NCI-H526 (cell line): ENCODE results near the gene CDK17.

Experiments
- DNase-seq, 2 experiments: peaks; one replicate each; lab custom pipeline; 2025; lab: John Stamatoyannopoulos, UW

The CDK17 gene

DNA sequence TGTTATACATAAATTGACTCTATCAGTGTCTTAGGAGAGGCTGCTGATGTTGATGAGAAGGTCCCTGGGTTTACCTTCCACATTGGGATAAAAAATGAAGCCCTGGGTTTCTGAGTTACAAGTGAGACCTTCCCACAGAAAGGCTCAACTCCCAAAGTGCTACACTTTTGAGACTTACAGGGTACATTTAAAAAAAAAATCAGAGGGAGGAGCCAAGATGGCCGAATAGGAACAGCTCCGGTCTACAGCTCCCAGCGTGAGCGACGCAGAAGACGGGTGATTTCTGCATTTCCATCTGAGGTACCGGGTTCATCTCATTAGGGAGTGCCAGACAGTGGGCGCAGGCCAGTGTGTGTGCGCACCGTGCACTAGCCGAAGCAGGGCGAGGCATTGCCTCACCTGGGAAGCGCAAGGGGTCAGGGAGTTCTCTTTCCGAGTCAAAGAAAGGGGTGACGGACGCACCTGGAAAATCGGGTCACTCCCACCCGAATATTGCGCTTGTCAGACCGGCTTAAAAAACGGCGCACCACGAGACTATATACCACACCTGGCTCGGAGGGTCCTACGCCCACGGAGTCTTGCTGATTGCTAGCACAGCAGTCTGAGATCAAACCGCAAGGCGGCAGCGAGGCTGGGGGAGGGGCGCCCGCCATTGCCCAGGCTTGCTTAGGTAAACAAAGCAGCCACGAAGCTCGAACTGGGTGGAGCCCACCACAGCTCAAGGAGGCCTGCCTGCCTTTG is 84.3 kb downstream of the CDK17 start:
- peak; percentile 28 to 32 for DNase-seq

DNA sequence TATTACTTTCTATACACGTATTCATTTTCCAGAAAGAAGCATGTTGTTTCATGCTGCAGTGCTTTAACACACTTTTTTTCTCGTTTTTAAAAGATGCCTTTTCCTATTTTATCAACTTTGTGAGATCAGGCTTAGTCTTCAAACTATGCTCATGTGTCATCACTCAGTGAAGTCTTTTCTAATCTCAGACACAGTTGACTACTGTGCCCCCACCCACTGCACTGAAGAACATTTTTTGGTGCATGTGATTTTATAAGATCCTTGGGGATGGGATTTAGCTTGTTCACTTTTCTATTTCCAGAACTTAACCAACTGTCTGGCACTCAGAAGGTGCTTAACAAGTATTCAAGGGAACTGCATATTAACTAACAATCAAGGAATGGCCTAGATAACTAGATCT is 85.5 kb downstream of the CDK17 start:
- DNase-seq: no peak

DNA sequence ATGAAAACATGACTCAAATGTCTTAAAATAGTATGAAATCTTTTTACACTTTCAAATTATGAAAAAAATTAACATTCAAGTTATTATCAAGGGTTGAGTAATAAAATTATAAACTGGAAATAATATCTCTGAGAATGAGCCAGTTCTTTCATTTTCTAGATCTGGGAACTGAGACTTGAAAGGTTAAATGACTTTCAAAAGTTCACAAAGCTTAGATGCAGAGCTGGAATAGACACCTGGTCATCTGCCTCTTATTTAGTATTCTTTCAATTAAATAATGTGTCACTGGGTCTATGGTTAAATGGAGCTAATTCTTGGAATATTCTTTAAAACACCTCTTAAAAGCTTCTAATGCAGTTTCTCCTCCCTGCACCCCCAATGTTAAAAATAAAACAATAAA is 86.6 kb downstream of the CDK17 start:
- no peak for DNase-seq

DNA sequence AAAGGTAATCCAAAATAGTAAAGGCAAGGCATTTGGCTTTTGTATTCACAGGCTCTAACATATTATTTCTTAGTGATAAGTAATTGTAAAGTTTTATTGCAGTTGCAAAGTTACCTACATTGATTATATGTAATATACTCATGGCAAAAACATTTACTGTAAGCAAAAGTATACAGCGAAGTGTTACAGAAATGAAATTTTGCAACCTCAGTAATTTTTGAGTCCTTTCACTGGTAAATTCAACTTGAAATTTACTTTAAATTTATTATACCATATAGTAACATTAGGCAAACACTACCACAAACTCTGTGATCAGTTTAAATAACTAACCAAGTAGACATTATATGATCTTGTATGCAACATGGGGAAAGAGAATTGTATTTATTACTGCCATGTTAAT is 89.0 kb downstream of the CDK17 start:
- DNase-seq: no peak

DNA sequence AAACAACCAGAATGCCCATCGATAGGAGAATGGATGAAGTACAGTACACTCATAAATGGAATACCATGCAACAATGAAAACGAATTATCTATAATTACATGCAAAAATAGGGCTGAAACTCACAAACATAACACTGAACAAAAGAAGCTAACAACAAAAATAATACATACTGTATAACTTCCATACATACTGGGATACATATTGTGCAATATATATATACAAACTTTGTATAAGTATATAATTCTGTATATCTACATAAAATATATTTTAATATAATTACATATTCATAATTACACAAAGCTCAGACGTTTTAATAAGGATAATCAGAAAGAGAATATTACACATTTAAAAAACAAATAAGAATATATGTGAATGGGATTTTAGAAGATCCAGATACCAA is 90.2 kb downstream of the CDK17 start:
- no peak for DNase-seq

DNA sequence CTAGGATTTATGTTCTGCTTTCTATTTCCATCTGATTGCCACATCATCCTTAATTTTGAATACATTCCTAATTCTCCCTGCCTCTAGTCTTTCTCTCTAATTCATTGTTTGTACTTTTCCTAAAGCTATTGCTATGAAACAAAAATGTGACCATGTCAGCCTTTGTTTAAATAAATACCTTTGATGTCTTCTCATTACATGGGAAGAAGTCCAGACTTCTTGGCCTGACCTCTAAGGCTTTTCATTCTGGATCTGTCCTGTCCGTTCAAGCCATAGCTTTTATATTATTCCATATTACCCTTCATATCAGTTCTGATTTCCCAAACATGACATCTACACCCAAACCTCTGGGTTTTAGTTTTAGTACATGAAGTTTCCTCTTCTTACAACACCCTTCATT is 91.4 kb downstream of the CDK17 start:
- DNase-seq: no peak

DNA sequence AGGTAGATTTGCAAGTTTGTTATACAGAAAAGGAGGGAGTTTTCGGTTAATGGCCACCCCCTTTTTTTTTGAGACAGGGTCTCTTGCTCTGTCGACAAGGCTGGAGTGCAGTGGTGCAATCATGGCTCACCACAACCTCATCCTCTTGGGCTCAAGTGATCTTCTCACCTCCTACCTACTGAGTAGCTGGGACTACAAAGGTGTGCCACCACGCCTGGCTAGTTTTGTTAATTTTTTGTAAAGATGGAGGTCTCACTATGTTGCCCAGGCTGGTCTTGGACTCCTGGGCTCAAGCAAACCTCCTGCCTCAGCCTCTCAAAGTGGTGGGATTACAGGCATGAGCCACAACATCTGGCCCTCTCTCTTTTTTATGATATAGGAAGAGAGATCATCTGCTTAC is 94.6 kb downstream of the CDK17 start:
- DNase-seq: no peak

DNA sequence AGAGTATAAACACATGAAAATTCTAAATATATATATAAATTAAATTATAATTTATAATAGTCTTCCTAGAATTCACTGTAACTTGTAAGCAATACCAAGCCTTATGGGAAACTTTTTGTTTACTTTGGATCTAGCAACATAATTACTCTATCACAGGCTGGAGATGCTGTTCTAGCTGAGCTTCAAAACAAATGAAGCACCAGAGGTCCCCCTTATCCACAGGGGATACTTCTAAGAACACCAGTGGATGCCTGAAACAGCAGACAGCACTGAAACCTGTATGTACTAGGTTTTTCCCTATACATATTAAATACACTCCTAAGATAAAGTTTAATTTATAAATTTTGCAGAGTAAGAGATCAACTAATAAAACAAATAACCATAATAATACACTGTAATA is 96.6 kb downstream of the CDK17 start:
- DNase-seq: peak in 1 of 2 experiments; percentile 4

DNA sequence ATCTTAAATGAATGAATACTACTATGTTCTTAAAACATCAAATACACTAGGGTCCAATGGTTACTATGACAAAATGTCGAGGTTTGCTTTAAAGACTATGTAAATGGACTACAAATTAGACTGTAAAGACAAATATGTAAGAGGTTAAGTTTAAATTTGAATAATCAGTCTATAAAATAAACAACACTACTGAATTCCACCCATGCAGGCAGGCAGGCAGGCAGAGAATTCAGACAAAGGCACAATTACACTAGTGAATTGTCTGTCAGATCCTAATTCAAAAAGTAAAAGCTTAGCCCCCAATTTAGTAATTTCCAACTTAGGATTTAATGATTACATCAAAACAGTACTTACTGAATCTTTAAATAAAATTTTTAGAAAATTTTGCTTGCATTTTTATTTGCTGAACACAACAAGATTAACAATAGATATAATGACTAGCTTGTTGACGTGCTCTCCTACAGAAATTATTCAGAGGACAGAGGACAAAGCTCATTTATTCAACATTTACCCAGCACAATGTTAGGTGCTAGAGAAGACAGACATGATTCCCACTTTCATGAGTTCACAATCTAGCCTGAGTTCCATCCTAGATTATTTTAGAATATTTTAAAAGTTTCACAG is 97.4 kb downstream of the CDK17 start:
- DNase-seq: peak; percentile 42 to 64

DNA sequence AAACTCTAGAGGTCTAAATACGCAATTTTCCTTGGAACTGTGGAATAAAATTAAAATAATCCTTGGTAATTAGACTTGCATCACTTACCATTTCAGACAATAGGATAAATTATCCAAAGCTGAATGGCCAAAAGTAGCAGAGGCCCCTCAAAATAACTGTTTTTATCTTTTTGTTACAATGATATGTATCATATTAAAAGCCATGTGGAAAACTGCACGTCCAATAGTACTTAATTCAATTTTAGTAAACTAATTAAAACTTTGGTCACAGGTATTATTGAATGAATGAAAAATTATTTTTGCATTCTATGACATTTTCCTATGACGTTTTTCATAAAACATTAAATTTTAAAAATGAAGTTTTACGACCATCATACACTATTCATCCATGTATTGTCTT is 98.5 kb downstream of the CDK17 start:
- DNase-seq: no peak

DNA sequence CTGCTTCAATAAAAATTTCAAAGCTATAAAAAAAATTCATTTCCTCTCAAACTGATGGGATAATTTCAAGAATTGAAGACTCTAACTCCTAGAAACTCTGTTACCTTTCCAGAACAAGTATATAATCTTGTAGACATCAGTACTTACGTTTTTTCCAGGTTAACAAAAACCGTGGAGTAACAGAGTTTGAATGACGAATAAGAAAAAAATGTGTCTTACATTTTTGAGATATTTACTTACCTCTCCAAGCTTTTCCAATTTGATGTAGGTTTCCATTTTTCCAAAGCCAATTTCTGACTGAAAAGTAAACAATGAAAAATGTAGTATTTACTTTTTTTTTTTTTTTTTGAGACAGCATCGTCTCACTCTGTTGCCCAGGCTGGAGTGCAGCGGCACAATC is 100.2 kb downstream of the CDK17 start:
- no peak for DNase-seq

DNA sequence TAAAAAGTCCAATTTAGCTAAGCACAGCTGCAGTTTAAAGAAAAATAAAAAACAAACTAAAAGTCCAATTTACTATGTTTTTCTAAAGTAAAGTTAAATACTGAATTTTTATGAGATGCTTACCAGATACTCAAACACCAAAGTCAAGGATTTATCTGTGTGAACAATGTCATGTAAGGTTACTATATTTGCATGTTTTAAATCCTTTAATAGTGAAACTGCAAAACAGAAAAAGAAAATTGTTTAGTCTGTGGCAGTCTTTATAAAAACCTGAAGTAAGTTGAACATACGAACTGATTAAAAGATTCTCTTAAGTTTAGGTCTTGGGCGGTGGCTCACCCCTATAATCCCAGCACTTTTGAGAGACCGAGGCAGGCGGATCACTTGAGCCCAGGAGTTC is 102.7 kb downstream of the CDK17 start:
- DNase-seq: no peak

DNA sequence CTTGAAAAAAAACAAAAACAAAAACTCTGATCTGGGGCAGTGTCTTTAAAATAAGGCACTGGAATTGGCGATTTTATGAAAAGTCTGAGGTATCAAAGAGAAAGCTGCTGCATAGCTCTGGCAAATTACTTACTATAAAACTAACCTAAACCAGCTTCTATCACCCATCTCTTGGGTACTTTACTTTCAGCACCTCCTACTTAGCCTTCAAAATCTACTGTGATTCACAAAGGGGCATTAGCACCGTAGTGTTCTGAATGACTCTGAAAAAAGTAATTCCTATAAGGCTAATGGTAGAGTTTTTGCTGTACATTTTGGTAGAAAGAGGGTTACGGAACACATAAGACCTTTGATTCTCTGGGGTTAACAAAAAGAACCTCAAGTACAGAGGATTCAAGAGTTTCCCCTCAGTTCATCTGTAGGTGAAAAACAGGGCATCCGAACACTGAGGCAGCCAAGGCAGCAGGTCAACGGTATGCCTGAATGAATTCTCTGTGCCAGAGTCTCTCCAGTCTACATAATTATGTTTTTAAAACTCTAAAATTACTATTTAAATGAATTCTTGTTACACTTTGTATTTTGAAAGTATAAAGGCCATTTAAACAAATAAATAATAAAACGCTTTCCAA is 104.6 kb downstream of the CDK17 start:
- DNase-seq: no peak

DNA sequence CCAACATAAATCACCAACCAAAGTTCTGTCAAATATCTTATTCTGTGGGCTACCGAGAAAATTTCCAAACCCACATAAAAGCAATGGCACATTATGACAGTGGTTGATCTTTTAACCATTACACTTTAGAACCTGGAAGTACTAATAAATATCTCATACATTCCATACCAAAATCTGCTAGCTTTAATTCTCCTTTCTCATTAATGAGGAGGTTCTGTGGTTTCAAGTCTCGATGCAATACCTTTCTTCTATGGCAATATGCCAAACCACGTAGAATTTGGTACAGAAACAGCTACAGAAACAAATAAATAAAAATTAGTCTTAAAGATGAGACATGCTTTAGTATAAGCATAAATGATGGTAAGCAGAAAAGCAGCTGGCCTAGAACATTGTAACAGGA is 105.4 kb downstream of the CDK17 start:
- DNase-seq: no peak

DNA sequence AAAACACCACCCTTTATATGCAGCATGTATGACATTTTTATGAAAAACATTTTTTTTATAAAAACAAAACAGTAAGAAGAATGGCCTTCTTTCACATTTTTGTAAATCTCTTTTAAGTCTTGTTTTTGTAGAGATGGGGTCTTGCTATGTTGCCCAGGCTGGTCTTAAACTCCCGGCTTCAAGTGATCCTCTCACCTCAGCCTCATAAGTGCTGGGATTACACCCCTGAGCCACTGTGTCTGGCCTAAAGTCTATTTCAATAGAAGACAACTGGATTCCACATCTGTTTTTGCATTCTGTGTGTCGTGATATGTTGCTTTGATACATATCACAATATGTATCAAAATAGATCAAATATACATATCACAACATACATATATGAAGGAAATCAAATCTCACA is 107.1 kb downstream of the CDK17 start:
- DNase-seq: no peak

DNA sequence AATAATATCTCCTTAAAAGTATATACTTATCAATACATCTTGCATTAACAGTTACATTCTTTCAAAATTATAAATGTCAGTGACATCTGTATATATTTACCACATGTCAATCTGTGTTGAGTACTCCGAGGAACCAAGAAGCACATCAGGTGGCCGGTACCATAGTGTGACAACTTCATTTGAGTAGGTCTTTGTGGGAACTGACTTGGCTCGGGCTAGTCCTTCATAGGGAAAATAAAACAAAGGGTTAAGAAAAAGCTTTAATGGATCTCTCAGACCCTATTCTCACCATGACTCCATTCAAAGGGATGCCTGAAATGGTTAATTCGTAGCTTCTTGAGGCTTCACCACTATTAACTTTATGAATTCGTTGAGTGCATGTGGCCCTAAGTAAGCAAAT is 111.2 kb downstream of the CDK17 start:
- DNase-seq: no peak

DNA sequence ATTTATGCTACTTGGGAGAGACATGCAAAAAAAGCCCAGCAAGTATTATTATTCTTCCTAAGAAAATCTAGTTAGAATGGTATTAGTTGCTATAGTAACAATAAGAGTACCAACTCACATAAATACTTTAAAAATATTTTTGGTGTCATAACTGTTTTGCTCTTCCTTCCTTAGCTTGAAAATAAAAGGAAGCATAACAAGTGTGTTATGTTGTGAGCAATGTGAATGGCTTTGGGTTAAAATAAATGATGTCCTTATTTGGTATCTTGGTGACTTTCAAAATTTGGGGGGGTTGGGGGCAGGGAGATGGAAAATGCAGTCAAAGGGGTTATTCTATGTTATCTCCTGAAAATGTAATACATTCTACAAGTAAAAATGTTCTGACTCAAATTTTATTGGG is 115.1 kb downstream of the CDK17 start:
- DNase-seq: no peak

DNA sequence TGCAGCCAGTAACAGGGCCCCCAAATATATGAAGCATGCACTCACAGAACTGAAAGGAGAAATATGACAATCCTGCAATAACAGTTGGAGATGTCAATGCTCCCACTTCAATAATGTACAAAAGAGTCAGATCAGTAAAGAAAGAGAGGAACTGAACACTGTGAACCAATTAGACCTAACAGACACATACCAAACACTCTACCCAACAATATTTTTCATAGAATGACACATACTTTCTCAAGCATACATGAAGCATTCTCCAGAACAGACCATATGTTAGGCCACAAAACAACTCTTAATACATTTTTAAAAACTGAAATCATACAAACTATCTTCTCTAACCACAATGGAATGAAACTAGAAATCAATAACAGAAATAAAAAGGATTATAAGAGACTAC is 125.9 kb downstream of the CDK17 start:
- no peak for DNase-seq

DNA sequence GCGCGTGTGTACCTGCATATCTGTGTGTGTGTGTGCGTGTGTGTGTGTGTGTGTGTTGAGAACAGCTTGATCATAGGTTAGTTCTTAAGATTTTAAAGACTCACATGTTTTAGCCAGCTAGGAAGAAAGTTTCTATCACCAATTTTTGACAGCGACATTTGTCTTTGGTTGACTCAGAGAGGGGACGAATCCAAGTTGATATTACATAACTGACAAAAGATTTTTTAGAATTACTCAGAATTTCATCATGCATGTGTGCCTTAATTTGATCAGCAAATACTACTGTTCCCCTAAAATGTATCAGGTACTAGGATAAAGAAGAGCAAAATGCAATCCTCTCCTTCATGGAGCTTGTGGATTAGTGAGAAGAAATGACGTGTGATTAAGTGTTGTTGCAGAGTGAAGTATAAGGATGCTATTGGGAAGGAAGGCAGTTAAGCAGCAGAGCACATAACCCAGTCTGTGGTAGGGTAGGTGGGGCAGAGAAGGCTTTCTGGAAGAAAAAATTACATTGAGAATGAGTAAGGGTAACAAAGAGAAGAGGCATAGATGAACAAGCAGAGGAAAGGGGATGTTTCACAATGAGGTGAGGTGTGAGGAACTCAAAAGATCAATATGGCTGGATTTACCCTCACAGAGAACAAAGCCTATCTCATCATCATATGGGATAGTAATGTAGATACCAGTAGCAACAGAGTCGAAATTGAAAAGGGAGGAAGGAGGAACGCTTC is 128.6 kb downstream of the CDK17 start:
- no peak for DNase-seq

DNA sequence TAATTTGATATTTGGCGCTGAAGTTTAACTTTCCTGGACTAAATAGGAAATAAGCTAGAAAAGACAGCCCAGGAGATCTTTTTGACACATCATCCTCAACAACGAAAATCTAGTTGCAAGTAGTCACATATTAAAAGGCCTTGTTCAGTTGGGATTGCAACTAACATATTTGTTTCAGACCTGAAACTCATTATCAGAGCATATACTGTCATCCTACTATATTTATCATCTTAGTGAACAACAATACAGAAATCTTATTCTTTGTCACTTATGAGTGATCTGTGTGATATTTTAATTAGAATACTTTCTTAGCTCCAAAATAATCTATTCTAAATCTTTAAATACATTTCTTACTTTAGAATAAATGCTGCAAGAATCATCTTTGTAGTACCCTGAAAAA is 134.0 kb downstream of the CDK17 start:
- no peak for DNase-seq

DNA sequence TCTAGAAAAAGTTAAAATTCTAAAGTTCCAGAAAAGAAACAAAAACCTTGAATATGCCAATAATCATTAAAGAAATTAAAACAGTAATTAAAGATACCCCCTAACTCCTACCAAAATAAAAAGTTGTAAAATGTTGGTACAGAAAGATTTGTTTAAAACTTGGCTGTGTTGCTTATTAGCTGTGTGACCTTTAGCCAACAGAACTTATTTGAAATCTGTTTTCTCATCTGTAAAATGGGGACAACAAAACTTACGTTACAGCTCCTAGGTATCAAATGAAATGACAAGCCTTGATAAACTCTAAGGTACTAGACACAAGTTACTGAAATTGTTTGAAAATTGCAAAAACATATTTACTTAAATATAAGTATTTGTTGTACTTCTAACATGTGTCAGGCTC is 134.4 kb downstream of the CDK17 start:
- no peak for DNase-seq

DNA sequence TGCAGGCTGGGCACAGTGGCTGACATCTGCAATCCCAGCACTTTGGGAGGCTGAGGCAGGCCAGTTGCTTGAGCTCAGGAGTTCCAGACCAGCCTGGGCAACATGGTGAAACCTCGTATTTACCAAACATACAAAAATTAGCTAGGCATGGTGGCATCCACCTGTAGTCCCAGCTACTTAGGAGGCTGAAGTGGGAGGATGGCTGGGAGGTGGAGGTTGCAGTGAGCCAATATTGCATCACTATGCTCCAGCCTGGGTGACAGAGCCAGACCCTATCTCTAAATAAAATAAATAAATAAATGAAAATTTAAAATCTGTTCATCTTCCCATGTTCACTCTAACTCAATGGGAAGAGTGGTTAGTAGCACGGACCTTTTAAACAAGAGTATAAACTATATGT is 134.8 kb downstream of the CDK17 start:
- DNase-seq: no peak

DNA sequence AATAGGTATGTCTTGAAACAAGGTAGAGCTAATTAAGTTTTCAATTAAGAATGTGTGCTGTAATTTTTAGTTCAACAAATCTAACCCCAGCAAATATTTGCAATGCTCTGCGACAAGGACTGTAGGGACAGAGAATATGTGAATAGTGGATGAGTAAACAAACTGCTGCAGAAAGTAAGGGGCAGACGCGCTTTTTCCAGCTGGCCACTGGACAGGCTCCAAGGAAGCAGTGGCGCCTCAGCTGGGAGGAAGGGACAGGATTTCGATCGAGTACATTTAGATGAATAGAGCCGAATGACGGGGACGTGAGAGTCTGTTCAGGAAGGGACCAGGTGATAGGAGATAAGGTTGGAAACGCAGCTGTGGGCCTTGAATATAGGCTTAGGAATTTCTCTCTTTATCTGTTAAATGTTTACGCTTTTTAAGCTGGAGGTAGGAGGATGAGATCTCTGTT is 136.8 kb downstream of the CDK17 start:
- no peak for DNase-seq
